ENCODE results near the gene SCRT2. TPM values are rescaled to one million over a fixed set of nuclear protein-coding genes. Genes with fewer than 3 reads are reported as not detected.

Gene SCRT2
- total RNA-seq, 1 donor = not detected

- Histone ChIP-seq H3K79me2 (ENCODE audit: insufficient read depth, low read length) (no peaks in the 10 kb centered on the region), H3K27me3 (ENCODE audit: insufficient read depth, low read length) (peaks cover 53% of the 10 kb centered on the region), H3K36me3 (ENCODE audit: insufficient read depth, low read length) (no peaks in the 10 kb centered on the region), H3K9me3 (ENCODE audit: low read depth, low read length) (no peaks in the 10 kb centered on the region), H3K27ac (ENCODE audit: low read depth, low read length) (no peak overlapping the region), H3K4me3 (ENCODE audit: insufficient read depth, low read length) (no peak overlapping the region), H3K4me2 (ENCODE audit: insufficient read depth, low read length) (no peak overlapping the region), H4K20me1 (ENCODE audit: insufficient read depth, low read length) (peaks cover 3% of the 10 kb centered on the region), H2AFZ (ENCODE audit: low read length) (no peak overlapping the region), H3K4me1 (ENCODE audit: insufficient read depth, low read length) (peaks cover 9% of the 10 kb centered on the region)
- TF ChIP-seq CTCF (IDR thresholded peaks at IDR 0.05; ENCODE audit: extremely low read depth, low read depth, low read length) = no peak
- DNase-seq (ENCODE audit: insufficient read length, low spot score, missing footprints) = peak; percentile 87
These were observed 12.1 kb downstream of the SCRT2 start for GRCh38 chr20:663315-664090.

GRCh38 chr20:662277-663192, 13.1 kb downstream of the SCRT2 start:
- peaks cover 11% of the 10 kb centered on the region for H3K4me1 ChIP-seq (ENCODE audit: insufficient read depth, low read length)
- no peak overlapping the region for H2AFZ ChIP-seq (ENCODE audit: low read length)
- TF ChIP-seq CTCF (IDR thresholded peaks at IDR 0.05; ENCODE audit: extremely low read depth, low read depth, low read length) = no peak
- H4K20me1 ChIP-seq (ENCODE audit: insufficient read depth, low read length) = peaks cover 3% of the 10 kb centered on the region
- no peak overlapping the region for H3K27ac ChIP-seq (ENCODE audit: low read depth, low read length)
- H3K27me3 ChIP-seq (ENCODE audit: insufficient read depth, low read length) = peaks cover 49% of the 10 kb centered on the region
- H3K36me3 ChIP-seq (ENCODE audit: insufficient read depth, low read length) = no peaks in the 10 kb centered on the region
- no peak overlapping the region for H3K4me2 ChIP-seq (ENCODE audit: insufficient read depth, low read length)
- no peaks in the 10 kb centered on the region for H3K79me2 ChIP-seq (ENCODE audit: insufficient read depth, low read length)
- H3K9me3 ChIP-seq (ENCODE audit: low read depth, low read length) = no peaks in the 10 kb centered on the region
- DNase-seq (ENCODE audit: insufficient read length, low spot score, missing footprints) = peak; percentile 88
- no peak overlapping the region for H3K4me3 ChIP-seq (ENCODE audit: insufficient read depth, low read length)

GRCh38 chr20:661474-662270, 13.9 kb downstream of the SCRT2 start:
- no peaks in the 10 kb centered on the region for H3K9me3 ChIP-seq (ENCODE audit: low read depth, low read length)
- no peaks in the 10 kb centered on the region for H4K20me1 ChIP-seq (ENCODE audit: insufficient read depth, low read length)
- peak overlapping the region; percentile 41 for H2AFZ ChIP-seq (ENCODE audit: low read length)
- TF ChIP-seq CTCF (IDR thresholded peaks at IDR 0.05; ENCODE audit: extremely low read depth, low read depth, low read length) = no peak
- no peak overlapping the region for H3K4me3 ChIP-seq (ENCODE audit: insufficient read depth, low read length)
- no peaks in the 10 kb centered on the region for H3K36me3 ChIP-seq (ENCODE audit: insufficient read depth, low read length)
- peaks cover 11% of the 10 kb centered on the region for H3K4me1 ChIP-seq (ENCODE audit: insufficient read depth, low read length)
- H3K79me2 ChIP-seq (ENCODE audit: insufficient read depth, low read length) = no peaks in the 10 kb centered on the region
- peak overlapping the region; percentile 23 for H3K4me2 ChIP-seq (ENCODE audit: insufficient read depth, low read length)
- peaks cover 49% of the 10 kb centered on the region for H3K27me3 ChIP-seq (ENCODE audit: insufficient read depth, low read length)
- DNase-seq (ENCODE audit: insufficient read length, low spot score, missing footprints) = peak; percentile 89
- no peak overlapping the region for H3K27ac ChIP-seq (ENCODE audit: low read depth, low read length)

Data from osteoblast (primary cell).